Activated CD8-positive, alpha-beta memory T cell treated with anti-CD3 and anti-CD28 coated beads for 4 hours (primary cell): ENCODE data around the gene ZNF805.
"Not testable (repeated sequence)": the region's sequence is repeated elsewhere in the genome, so short reads cannot be mapped to it uniquely, and the experiment has no call there.

ENCODE experiments used
- DNase-seq, 2 donors: peaks; one replicate each; pipeline ENCODE4 v3.0.0-alpha.2; 2020; ENCODE audit warnings: low read depth in 2 of 2

Gene ZNF805

DNA sequence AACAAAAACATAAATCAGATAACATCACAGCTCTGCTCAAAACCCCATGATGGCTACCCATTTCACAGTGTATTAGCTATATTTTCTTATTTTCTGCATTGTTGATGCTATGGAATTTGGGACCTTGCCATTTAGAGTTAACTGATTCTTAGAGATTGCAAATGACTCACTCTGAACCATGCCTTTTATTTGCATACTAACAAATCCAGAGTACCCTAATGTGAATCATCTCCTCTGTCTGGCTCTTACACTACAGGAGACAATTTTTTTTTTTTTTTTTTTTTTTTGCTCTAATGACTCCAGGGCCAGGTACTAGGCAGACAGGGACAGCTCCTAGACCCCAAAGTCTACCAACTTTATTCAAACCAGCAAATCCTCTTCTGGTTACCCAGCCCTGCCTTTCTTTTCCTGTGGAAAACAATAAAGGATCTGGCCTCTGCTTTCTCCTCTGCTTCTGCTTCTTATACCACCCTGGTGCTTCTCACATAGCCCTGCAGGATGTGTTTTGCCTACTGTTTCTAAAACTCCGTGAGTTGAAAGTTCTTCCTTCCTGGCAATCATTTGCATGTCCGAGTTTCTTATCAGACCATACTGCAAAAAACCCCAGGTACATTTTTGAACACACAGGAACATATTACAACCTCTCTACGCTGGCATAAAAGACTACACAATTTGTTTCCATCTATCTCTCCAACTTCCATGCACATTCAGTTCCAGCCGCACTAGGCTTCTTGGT lies 29.3 kb downstream of the ZNF805 start:
- no peak for DNase-seq

DNA sequence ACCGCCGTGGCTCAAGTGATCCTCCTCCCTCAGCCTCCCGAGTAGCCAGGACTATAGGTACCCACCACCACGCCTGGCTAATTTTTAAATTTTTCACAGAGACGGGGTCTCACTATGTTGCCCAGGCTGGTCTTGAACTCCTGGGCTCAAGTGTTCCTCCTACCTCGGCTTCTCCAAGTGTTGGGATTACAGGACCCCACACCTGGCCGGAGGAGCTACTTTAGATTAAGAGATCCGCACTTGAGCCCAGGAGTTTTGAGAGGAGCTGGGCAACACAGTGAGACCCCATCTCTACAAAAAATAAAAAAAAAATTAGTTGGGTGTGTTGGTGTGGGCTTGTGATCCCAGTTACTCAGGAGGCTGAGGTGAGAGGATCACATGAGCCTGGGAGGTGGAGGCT lies 30.8 kb downstream of the ZNF805 start:
- DNase-seq: no peak

DNA sequence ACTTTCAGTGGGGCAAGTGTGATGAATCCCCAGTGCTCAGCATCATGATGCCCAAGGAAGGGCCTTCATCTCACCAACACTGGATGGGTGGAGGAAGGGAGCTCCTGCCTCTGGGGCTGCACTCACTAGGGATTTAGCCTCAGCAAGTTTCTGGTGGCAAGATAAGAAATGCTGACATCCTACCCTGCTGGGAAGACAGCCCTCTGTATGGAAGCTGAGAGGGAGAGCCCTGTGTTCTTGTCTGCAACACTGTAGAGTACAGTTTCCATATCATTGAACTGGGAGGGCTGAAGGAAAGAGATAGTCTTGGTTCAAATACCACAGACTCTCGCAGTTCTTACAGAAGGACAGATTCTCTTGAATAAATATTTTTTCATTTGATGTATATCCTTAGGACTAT lies 32.6 kb downstream of the ZNF805 start:
- no peak for DNase-seq

DNA sequence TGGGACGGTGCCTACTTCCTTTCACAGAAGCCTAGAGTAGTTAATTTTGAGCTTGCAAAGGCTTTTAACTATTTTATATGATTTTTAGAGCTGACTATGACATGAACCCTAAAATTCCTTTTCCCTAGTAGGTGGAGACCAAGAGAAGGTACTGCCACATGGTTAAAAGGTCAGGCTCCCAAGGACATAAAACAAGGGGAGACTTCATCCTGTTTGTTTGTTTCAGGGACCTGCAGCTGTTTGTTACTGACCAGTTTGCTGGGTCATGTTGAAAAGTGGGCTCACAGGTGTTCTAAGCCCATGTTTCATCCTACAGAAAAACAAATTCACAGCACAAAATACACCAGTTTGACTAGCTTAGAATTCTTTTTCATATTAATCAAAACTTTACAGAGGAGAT lies 36.0 kb downstream of the ZNF805 start:
- DNase-seq: no peak

DNA sequence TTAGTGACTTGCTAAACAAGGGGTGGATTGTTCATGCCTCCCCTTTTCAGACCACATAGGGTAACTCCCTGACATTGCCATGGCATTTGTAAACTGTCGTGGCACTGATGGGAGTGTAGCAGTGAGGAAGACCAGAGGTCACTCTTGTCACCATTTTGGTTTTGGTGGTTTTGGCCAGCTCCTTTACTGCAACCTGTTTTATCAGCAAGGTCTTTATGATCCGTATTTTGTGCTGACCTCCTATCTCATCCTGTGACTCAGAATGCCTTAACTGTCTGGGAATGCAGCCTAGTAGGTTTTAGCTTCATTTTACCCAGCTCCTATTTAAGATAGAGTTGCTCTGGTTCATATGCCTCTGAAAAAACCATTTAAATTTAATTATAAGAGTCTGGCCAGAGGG lies 38.0 kb downstream of the ZNF805 start:
- not testable (repeated sequence) for DNase-seq

DNA sequence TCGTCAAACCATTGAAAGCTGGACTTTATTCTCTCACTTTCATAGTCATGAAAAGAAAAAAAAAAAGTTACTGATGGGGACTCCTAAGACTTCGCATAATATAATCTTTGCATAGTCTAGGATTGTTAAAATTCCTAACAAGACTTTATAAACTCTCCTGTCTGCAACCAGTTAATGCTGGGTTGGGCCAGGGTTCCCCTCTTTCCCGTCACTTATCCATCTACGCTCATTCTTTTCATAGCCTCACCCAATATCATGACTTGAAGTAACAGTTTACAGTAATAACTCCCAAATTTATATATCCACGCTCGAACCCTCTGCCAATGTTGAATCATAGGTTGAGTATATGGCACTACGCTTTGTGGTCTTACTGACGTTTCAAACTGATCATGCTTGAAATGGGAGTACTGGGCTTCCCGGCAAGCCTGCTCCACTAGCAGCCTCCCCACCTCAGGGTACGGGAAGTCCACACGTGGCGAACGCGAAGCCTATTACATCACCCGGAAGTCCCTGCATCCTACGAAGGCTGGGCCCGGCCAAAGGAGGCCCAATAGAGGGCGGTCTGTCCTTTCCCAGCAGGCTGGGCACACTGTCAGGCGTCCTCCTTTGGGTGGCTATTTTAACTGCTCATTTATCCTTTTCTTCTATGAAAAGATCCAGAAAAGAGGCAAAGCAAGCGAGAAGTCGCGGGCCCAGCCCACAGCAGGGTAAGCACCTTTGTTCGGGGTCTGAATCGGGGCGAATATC lies 39.2 kb downstream of the ZNF805 start:
- DNase-seq: peak; percentile 66 to 76

DNA sequence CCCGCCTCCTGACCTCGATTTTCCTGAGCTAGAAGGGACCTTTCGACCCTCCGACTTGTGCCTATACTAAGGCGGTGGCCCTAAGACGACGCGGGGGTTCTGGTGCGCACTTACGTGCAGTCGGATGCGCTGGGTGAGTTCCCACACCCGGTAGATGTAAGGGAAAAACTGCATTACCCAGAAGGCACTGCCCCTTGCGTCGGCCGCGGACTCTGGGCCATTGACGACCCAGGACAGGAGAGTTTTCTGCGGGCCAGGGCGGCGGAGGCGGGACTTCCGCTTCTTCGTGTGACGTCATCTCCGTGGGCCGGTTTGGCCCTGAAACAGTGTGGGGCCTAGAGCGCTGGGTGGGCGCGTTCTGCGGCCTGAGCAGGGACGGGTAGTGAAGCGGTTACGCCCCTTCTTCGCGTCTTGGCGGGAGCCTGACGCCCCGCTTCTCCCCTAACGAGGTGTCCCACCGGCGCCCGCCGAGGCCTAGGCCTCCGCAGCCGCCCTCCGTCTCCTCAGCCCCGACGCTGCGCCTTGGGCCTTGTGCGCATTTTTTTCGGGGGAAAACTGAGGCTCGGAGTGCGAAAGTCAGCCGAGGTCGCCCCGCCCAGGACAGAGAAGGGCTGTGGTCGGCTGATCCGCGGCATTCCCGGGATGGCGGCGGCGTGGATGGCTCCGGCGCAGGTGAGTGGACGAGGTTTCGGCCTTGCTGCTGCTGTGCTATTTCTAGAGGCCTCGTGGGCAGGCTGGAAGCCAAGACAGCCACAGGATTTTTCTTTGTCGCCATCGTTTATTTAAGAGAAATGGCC lies 39.9 kb downstream of the ZNF805 start, which contains the start of gene ZNF460:
Gene ZNF460, plus strand, starts transcription at position 321 of the 797 bp plus-strand sequence. Its CDS starts 322 bp downstream, at position 643.
- DNase-seq: peak; percentile 94 to 96

DNA sequence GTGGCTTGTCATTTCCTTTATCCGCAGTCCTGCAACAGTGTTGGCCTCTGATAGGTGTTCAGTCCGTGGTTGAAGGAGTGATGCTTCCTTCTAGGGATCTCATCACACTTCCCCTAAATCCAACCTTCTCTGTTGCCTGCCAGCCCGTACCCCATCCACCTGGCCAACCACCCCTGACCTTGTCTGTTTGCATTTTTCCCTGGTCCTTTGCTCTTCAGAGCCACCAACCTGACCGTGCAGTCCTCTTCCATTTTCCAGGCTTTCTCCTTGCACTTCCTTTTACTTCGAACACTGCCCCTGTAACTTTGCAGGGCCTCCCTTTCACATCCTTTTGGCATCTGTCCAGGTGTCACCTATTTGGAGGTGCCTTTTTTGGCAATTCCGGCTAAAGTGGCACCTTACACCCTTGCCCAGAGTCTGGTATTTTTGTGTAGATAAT lies 40.5 kb downstream of the ZNF805 start:
- DNase-seq: no peak

DNA sequence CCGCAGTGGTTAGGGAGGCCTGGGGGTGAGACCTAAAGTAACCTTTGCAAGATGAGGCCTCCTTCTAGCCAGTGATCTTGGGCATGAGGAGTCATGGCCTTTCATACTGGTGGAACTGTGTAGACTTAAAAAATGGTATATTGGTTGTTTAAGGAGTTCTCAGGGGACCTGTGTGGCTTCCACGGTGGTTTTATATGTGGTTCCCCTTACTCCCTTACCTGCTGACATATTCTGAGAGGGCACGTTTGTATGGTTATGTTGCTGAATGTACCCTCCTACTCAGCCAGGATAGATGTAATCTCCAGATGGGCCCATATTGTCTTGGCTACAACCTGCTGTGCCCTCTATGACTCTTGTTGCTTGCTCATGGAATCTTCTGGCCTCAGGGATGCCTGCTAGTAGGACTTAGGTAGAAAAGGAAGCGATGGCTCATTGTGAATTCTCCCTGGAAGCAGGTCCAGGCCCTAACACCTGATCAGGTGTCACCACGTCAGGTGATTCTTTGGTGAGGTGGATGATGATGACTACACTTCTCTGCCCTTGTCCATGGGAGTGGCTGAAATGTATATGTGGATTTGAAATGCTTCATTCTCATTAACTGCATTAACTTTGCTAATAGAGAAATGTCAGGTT lies 41.7 kb downstream of the ZNF805 start:
- DNase-seq: no peak

DNA sequence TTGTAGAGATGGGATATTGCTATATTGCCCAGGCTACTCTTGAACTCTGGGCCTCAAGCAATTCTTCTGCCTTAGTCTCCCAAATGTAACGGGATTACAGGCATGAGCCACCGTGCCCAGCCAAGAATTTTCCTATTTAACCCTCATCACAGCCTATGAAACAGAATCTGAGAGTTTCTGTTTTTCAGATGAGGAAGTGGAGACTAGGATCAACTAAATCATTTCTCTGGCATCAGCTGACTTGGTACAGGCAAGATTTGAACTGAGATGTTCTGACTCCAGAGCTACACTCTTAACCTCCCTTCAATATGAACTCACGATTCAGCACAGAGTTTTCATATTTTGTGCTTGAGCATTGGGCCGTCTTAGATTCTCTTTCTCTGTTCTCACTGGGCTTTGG lies 47.9 kb downstream of the ZNF805 start:
- no peak for DNase-seq

DNA sequence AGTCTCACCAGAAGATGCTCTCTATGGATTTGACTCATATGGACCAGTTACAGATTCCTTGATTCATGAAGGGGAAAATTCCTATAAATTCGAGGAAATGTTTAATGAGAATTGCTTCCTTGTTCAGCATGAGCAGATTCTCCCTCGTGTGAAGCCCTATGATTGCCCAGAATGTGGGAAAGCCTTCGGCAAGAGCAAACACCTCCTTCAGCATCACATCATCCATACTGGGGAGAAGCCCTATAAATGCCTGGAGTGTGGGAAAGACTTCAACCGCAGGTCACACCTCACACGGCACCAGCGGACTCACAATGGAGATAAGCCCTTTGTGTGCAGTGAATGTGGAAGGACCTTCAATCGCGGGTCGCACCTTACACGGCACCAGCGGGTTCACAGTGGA lies 50.5 kb downstream of the ZNF805 start:
- no peak for DNase-seq

DNA sequence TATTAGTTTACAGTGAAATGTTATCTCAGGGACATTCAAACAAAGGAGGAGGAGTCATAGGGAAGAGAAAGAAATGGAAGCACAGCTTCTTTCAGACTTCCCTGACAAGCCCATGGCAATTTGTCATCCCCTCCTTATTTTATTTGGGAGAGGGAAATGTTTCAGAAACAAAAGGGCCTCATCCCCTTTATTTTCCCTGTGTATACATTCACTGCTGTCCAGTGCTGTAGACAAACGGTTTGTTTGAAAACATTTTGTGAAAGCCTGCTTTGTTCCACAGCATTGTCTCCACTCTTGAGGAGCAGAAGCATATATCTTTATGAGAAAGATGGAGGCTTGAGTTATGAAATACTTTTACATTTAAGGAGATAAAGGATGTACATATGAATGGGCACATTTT lies 52.1 kb downstream of the ZNF805 start:
- no peak for DNase-seq

DNA sequence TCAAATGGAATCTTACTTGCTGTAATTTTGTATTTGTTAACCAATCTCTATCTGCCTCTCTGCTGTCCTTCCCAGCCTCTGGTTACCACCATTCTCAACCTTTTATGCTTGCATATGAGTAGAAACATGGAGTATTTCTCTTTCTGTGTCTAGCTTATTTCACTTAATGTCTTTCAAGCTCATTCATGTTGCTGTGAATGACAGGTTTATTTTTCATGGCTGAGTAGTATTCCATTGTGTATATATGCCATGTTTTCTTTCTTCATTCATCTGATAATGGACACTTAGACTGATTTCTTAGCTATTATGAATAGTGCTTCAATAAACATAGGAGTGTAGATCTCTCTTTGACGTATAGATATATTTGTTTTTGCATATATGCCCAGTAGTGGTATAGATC lies 53.3 kb downstream of the ZNF805 start:
- DNase-seq: no peak

DNA sequence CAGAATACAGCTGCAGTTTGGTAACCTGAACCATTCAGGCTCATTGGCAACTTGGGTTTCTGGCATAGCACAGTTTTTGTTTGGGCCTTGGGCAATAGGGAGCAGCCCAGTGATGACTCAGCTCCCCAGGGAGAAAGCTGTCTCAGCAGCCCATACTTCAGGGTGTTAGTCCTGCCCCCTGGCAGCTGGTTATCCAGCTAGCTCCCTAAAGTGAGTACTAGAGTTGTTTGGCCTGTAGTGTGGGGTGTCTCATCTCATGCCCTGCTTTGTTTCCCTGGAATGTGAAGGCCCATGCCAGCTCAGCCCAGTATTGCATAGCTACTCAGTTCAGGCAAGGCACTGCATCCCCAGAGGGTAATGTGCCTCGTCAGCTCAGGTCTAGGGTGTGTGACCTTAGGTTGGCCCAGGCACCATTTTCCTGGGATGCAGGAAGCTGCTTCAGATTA lies 61.6 kb downstream of the ZNF805 start:
- DNase-seq: no peak

DNA sequence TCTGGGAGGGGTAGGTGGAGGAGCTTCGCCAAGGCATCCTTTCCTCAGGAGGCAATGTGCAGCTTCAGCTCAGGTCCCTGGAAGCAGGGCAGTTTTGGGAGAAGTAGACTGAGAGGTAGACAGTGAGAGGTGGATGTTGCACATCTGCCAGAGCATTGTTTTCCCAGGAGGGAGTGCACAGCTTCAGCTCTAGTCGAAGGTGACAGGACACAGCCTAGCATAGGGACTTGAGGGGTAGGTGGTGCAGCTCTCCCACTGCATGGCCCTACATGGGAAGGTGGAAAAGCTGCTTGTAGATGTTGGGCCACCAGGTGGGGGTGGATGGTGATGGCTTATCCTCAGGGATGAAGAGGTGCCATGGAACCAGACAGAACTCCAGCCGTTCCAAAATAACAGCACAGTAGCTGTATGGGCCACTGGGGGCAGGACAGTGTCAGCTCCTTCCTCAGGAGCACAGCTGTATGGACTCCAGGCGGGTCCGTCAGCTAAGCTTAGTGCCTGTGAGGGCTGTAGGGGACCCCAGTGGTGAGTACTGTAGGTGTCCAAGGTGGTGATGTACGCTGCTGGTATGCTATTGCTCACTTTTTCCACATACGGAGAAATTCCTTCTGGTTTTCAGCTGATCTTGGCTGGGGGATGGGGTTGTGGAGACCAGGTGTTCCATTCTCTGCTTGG lies 62.4 kb downstream of the ZNF805 start:
- DNase-seq: no peak
